ENCODE data around the gene CRYBA1. TPM values are rescaled to one million over a fixed set of nuclear protein-coding genes. Genes with fewer than 3 reads are reported as not detected.

The CRYBA1 gene
- total RNA-seq, 1 donor from 2014 or later = 0.84 TPM

GRCh38 chr17:29292992-29293889 is 46.6 kb downstream of the CRYBA1 start:
- H2AFZ ChIP-seq (replicated peaks) = no peak overlapping the region
- H3K9me3 Mint-ChIP-seq = peaks cover 5% of the 10 kb centered on the region

GRCh38 chr17:29293890-29294579 is 47.4 kb downstream of the CRYBA1 start, which contains the start of gene NUFIP2:
NUFIP2 (minus strand) TSS chr17:29294148; CDS start chr17:29294059, 89 bp downstream.
- Mint-ChIP-seq H3K9me3 (peaks cover 2% of the 10 kb centered on the region), H3K36me3 (peaks cover 11% of the 10 kb centered on the region), H3K4me1 (peaks cover 25% of the 10 kb centered on the region), H3K4me3 (peak within 1 kb of the TSS; percentile 100), H3K27ac (peak within 1 kb of the TSS; percentile 99), H3K27me3 (ENCODE audit: insufficient read depth, low read depth) (peaks cover 6% of the 10 kb centered on the region)
- peaks cover 3% of the 10 kb centered on the region for H3K36me3 ChIP-seq
- H3K4me2 ChIP-seq = peak within 1 kb of the TSS; percentile 96
- H3K4me1 ChIP-seq = peaks cover 24% of the 10 kb centered on the region
- H3K27me3 ChIP-seq = no peaks in the 10 kb centered on the region
- H2AFZ ChIP-seq (replicated peaks) = peak within 1 kb of the TSS; percentile 71
- H3K9me3 ChIP-seq (ENCODE audit: low read depth) = no peaks in the 10 kb centered on the region
- peaks cover 38% of the 10 kb centered on the region for H4K20me1 ChIP-seq (ENCODE audit: low read depth)
- peak within 1 kb of the TSS; percentile 96 for H3K27ac ChIP-seq
- peak; percentile 99 for DNase-seq (ENCODE audit: low spot score)
- TF ChIP-seq EZH2 (IDR thresholded peaks at IDR 0.05) (no peak), EZH2phosphoT487 (IDR thresholded peaks at IDR 0.05) (no peak), CTCF (IDR thresholded peaks at IDR 0.05) (no peak)
- H3F3A ChIP-seq (ENCODE audit: low read depth) = peaks cover 44% of the 10 kb centered on the region
- peaks cover 47% of the 10 kb centered on the region for H3K79me2 ChIP-seq (ENCODE audit: low read depth)
- peak within 1 kb of the TSS; percentile 89 for H3K4me3 ChIP-seq
- peak within 1 kb of the TSS; percentile 71 for H3K9ac ChIP-seq

More at GRCh38 chr17:29292992-29293889, 46.6 kb downstream of the CRYBA1 start:
- Histone ChIP-seq H3K4me2 (peak overlapping the region; percentile 96), H3K9ac (peak overlapping the region; percentile 71), H3K4me1 (peaks cover 24% of the 10 kb centered on the region), H3K27me3 (no peaks in the 10 kb centered on the region), H4K20me1 (ENCODE audit: low read depth) (peaks cover 46% of the 10 kb centered on the region), H3K36me3 (peaks cover 3% of the 10 kb centered on the region), H3F3A (ENCODE audit: low read depth) (peaks cover 44% of the 10 kb centered on the region), H3K4me3 (peak overlapping the region; percentile 89), H3K27ac (peak overlapping the region; percentile 96), H3K9me3 (ENCODE audit: low read depth) (no peaks in the 10 kb centered on the region), H3K79me2 (ENCODE audit: low read depth) (peaks cover 55% of the 10 kb centered on the region)
- Mint-ChIP-seq H3K27me3 (ENCODE audit: insufficient read depth, low read depth) (peaks cover 3% of the 10 kb centered on the region), H3K27ac (peak overlapping the region; percentile 99), H3K36me3 (peaks cover 19% of the 10 kb centered on the region), H3K4me1 (peaks cover 29% of the 10 kb centered on the region), H3K4me3 (peak overlapping the region; percentile 100)
- DNase-seq (ENCODE audit: low spot score) = peak; percentile 86
- no peak for TF ChIP-seq EZH2phosphoT487 (IDR thresholded peaks at IDR 0.05)
- TF ChIP-seq CTCF (IDR thresholded peaks at IDR 0.05) = no peak
- TF ChIP-seq EZH2 (IDR thresholded peaks at IDR 0.05) = no peak

- H3K4me1 Mint-ChIP-seq = peaks cover 23% of the 10 kb centered on the region
- H3K9me3 ChIP-seq (ENCODE audit: low read depth) = no peaks in the 10 kb centered on the region
- peaks cover 3% of the 10 kb centered on the region for H3K36me3 ChIP-seq
- H3K4me1 ChIP-seq = peaks cover 24% of the 10 kb centered on the region
- H3K4me3 Mint-ChIP-seq = peak overlapping the region; percentile 100
- H3F3A ChIP-seq (ENCODE audit: low read depth) = peaks cover 44% of the 10 kb centered on the region
- peaks cover 33% of the 10 kb centered on the region for H4K20me1 ChIP-seq (ENCODE audit: low read depth)
- H3K27me3 ChIP-seq = no peaks in the 10 kb centered on the region
- peak; percentile 63 for DNase-seq (ENCODE audit: low spot score)
- H3K9ac ChIP-seq = peak overlapping the region; percentile 50
- H3K27me3 Mint-ChIP-seq (ENCODE audit: insufficient read depth, low read depth) = peaks cover 6% of the 10 kb centered on the region
- peak overlapping the region; percentile 71 for H2AFZ ChIP-seq (replicated peaks)
- H3K27ac Mint-ChIP-seq = peak overlapping the region; percentile 99
- H3K36me3 Mint-ChIP-seq = peaks cover 6% of the 10 kb centered on the region
- peaks cover 42% of the 10 kb centered on the region for H3K79me2 ChIP-seq (ENCODE audit: low read depth)
- H3K4me3 ChIP-seq = peak overlapping the region; percentile 89
- H3K4me2 ChIP-seq = peak overlapping the region; percentile 80
- peak overlapping the region; percentile 96 for H3K27ac ChIP-seq
- TF ChIP-seq CTCF (IDR thresholded peaks at IDR 0.05) (no peak), EZH2 (IDR thresholded peaks at IDR 0.05) (no peak), EZH2phosphoT487 (IDR thresholded peaks at IDR 0.05) (no peak)
- peaks cover 2% of the 10 kb centered on the region for H3K9me3 Mint-ChIP-seq
Observed at GRCh38 chr17:29294580-29294900, 47.9 kb downstream of the CRYBA1 start.

All from neural progenitor cell (in vitro differentiated cells).